K562 (cell line): Measurements from ENCODE around the gene SEH1L.

Experiments
- EZH2 ChIP-seq: IDR thresholded peaks from 2 replicates; pipeline ENCODE4 v1.6.1; 2012; ENCODE audit warnings: low read depth, mild to moderate bottlenecking, inconsistent platforms, low read length, borderline replicate concordance
- PATZ1 ChIP-seq: fragments of 250-450 bp; sonication (Bioruptor Pico); IDR thresholded peaks from 2 replicates; pipeline ENCODE4 v1.5.0; 2020; ENCODE audit warnings: mild to moderate bottlenecking, borderline replicate concordance
- POLR2AphosphoS5 ChIP-seq: IDR thresholded peaks from 2 replicates; pipeline ENCODE4 v1.6.1; 2011; ENCODE audit warnings: mild to moderate bottlenecking, low read depth, low read length, moderate library complexity; ENCODE audit not compliant: control insufficient read depth, insufficient read depth
- RNF2 ChIP-seq: sonication (generic); IDR thresholded peaks from 2 replicates; pipeline ENCODE4 v1.6.1; 2016
- SP1 ChIP-seq: sonication (generic); formaldehyde crosslinking; IDR thresholded peaks from 2 replicates; pipeline ENCODE4 v1.8.1; 2022; ENCODE audit warnings: mild to moderate bottlenecking, missing genetic modification reagents
- ZNF584 ChIP-seq: fragments of 200-800 bp; sonication (Bioruptor generic); IDR thresholded peaks from 2 replicates; pipeline ENCODE4 v1.6.1; 2016; ENCODE audit warnings: low read depth, mild to moderate bottlenecking, missing genetic modification characterization, missing compliant biosample characterization
- TF ChIP-seq, protein P1 (sequence below), 2 experiments: IDR thresholded peaks; 2 replicates each; pipeline ENCODE4 v1.6.1; 2011; ENCODE audit warnings: borderline replicate concordance in 1 of 2, control low read depth in 1 of 2, low read depth in 1 of 2, low read length in 1 of 2, mild to moderate bottlenecking in 1 of 2, mixed read lengths in 1 of 2, moderate library complexity in 1 of 2; ENCODE audit not compliant: insufficient read depth in 1 of 2, insufficient read length in 1 of 2, poor library complexity in 1 of 2, severe bottlenecking in 1 of 2; ENCODE audit errors: extremely low read depth in 1 of 2
- TF ChIP-seq, protein P2 (sequence below), 2 experiments: IDR thresholded peaks; 2 replicates each; pipeline ENCODE4 v1.6.1; 2012; ENCODE audit warnings: improper control_type of control experiment in 2 of 2, low read depth in 2 of 2, low read length in 2 of 2, borderline replicate concordance in 1 of 2

DNA sequence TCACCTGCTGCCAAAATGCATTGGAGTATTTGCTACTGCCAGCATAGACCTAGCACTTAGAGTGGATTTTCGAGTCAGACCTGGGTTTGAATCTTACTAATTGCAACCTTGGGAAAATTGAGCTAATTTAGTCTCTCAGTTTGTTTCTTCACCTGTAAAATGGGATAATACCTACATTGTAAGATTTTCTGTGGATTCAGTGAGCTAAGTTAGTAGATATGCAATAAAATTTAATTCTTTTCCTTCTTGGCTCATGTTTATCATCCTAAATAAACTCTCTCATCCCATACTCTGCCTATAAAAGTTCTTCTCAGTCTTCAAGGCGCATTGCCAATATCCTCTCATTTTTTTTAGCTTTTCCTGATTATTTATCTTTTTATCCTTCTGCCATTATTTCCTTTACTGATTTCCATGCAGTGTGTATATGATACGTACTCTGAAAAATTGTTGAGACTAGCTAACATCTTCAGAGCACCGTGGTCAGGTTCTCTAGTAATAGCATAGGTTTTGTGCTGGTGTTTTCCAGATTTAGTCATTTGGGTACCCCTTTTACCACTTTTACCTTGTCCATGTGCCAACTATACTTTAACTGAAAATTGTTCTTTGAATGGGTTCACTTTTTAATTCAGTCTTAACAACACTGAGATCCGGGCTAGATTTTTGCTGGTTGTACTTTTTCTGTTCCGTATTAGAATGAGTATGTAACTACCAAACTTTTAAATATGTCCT, 50.7 kb downstream of the SEH1L start:
- TF ChIP-seq, protein P1, sequence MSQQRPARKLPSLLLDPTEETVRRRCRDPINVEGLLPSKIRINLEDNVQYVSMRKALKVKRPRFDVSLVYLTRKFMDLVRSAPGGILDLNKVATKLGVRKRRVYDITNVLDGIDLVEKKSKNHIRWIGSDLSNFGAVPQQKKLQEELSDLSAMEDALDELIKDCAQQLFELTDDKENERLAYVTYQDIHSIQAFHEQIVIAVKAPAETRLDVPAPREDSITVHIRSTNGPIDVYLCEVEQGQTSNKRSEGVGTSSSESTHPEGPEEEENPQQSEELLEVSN (IDR thresholded peaks at IDR 0.05; ENCODE audit: borderline replicate concordance in 1 of 2, extremely low read depth in 1 of 2, insufficient read depth in 1 of 2, insufficient read length in 1 of 2, low read depth in 1 of 2, low read length in 1 of 2, poor library complexity in 1 of 2, severe bottlenecking in 1 of 2), result no peak
- TF ChIP-seq EZH2, result no peak
- no peak for TF ChIP-seq RNF2
- no peak for TF ChIP-seq POLR2AphosphoS5
- TF ChIP-seq, protein P2, sequence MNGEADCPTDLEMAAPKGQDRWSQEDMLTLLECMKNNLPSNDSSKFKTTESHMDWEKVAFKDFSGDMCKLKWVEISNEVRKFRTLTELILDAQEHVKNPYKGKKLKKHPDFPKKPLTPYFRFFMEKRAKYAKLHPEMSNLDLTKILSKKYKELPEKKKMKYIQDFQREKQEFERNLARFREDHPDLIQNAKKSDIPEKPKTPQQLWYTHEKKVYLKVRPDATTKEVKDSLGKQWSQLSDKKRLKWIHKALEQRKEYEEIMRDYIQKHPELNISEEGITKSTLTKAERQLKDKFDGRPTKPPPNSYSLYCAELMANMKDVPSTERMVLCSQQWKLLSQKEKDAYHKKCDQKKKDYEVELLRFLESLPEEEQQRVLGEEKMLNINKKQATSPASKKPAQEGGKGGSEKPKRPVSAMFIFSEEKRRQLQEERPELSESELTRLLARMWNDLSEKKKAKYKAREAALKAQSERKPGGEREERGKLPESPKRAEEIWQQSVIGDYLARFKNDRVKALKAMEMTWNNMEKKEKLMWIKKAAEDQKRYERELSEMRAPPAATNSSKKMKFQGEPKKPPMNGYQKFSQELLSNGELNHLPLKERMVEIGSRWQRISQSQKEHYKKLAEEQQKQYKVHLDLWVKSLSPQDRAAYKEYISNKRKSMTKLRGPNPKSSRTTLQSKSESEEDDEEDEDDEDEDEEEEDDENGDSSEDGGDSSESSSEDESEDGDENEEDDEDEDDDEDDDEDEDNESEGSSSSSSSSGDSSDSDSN (IDR thresholded peaks at IDR 0.05; ENCODE audit: borderline replicate concordance in 1 of 2, low read depth in 2 of 2, low read length in 2 of 2), result no peak
- TF ChIP-seq PATZ1 (CRISPR knock-in tag), result no peak
- TF ChIP-seq ZNF584 (CRISPR knock-in tag), result no peak
- no peak for TF ChIP-seq SP1 (CRISPR knock-in tag)
